ENCODE results near the gene ZNF718. TPM values are rescaled to one million over a fixed set of nuclear protein-coding genes. Genes with fewer than 3 reads are reported as not detected.
"Not testable (repeated sequence)": the region's sequence is repeated elsewhere in the genome, so short reads cannot be mapped to it uniquely, and the experiment has no call there.

The ZNF718 gene
- total and polyA plus RNA-seq, 8 donors: 0.58 to 18.2 (median 2.1) TPM

GRCh38 chr4:211033-211511 is 86.8 kb downstream of the ZNF718 start:
- Histone ChIP-seq H3K27me3 (peaks cover 0 to 7% (median 7%) of the 10 kb centered on the region in 3 donors), H3K27ac (no peak overlapping the region), H3K9me3 (peaks cover 0 to 78% (median 38%) of the 10 kb centered on the region in 4 donors), H3K4me3 (no peak overlapping the region), H3K36me3 (no peaks in the 10 kb centered on the region), H3K4me1 (peaks cover 0 to 16% (median 7%) of the 10 kb centered on the region in 4 donors)
- TF ChIP-seq CTCF (IDR thresholded peaks at IDR 0.05): no peak
- no peak for TF ChIP-seq POLR2A (IDR thresholded peaks at IDR 0.05)
- no peak for TF ChIP-seq EP300 (IDR thresholded peaks at IDR 0.05)
- no peak for TF ChIP-seq POLR2AphosphoS5 (IDR thresholded peaks at IDR 0.05)
- no peak for DNase-seq
- intact Hi-C loops (cut with DNase I; ENCODE audit: low total_unique reads): no loop called here
- WGBS, 5 donors: 74 to 91% (median 82%) methylated on average over 8 of the region's 8 CpGs

GRCh38 chr4:212438-213188 is 88.3 kb downstream of the ZNF718 start:
- peak in 2 of 3 donors; percentile 45 to 56 for TF ChIP-seq POLR2AphosphoS5 (IDR thresholded peaks at IDR 0.05)
- TF ChIP-seq POLR2A (IDR thresholded peaks at IDR 0.05): no peak
- no peak for TF ChIP-seq EP300 (IDR thresholded peaks at IDR 0.05)
- no peak for TF ChIP-seq CTCF (IDR thresholded peaks at IDR 0.05)
- intact Hi-C loops (cut with DNase I; ENCODE audit: low total_unique reads): no loop called here
- no peaks in the 10 kb centered on the region for H3K36me3 ChIP-seq
- peak; percentile 38 to 92 for DNase-seq
- H3K27ac ChIP-seq: peak overlapping the region; percentile 51 to 89 (median 78)
- peak overlapping the region; percentile 56 to 66 (median 64) for H3K4me3 ChIP-seq
- 2 to 12% (median 10%) methylated on average over 4 to 57 of the region's 57 CpGs for WGBS, 5 donors
- H3K4me1 ChIP-seq: peaks cover 0 to 16% (median 7%) of the 10 kb centered on the region in 4 donors
- peaks cover 0 to 7% (median 7%) of the 10 kb centered on the region in 3 donors for H3K27me3 ChIP-seq
- H3K9me3 ChIP-seq: peaks cover 0 to 68% (median 32%) of the 10 kb centered on the region in 4 donors

- H3K9me3 ChIP-seq: peaks cover 0 to 62% (median 29%) of the 10 kb centered on the region in 4 donors
- 9 to 30% (median 26%) methylated on average over 12 to 13 of the region's 13 CpGs for WGBS, 5 donors
- H3K27ac ChIP-seq: peak overlapping the region in 4 of 5 donors; percentile 75 to 89 (median 80)
- H3K36me3 ChIP-seq; H3K27me3 ChIP-seq; intact Hi-C loops (cut with DNase I; ENCODE audit: low total_unique reads): not testable (repeated sequence)
- peak overlapping the region; percentile 56 to 66 (median 64) for H3K4me3 ChIP-seq
- H3K4me1 ChIP-seq: peaks cover 0 to 16% (median 7%) of the 10 kb centered on the region in 4 donors
- peak in 1 of 2 donors; percentile 31 for DNase-seq
Measured at GRCh38 chr4:213189-213535, 88.9 kb downstream of the ZNF718 start.

Other genes starting within 250 kb of the ZNF718 start
- 10 to 100 TPM in 3 of 5 donors, 1 to 10 TPM in 2; 6.7 to 58.3 (median 20.9) TPM for gene ZNF595, start 71.2 kb upstream of the ZNF718 start, total RNA-seq
- 10 to 100 TPM in 1 of 3 donors, 1 to 10 TPM in 2; 4.5 to 10.7 (median 5.7) TPM for gene ZNF595, start 71.2 kb upstream of the ZNF718 start, polyA plus RNA-seq
- 1 to 10 TPM in 1 of 5 donors, under 1 TPM in 1, not detected in 3; 0.29 to 5.1 TPM for gene ZNF732, start 181.0 kb downstream of the ZNF718 start, total RNA-seq
- under 1 TPM in 1 of 3 donors, not detected in 2; 0.15 TPM for gene ZNF732, start 181.0 kb downstream of the ZNF718 start, polyA plus RNA-seq
- 10 to 100 TPM; 20.9 to 74.7 (median 31.3) TPM for gene ZNF141, start 213.3 kb downstream of the ZNF718 start, total RNA-seq
- 1 to 10 TPM; 2.6 to 4.2 (median 3.4) TPM for gene ZNF141, start 213.3 kb downstream of the ZNF718 start, polyA plus RNA-seq